Activated CD8-positive, alpha-beta memory T cell treated with anti-CD3 and anti-CD28 coated beads, Interleukin-2, amount 10 ng/mL, durations not matched to agents 7 days and 5 days (primary cell): ENCODE data around the gene TPST1. TPM values are rescaled to one million over a fixed set of nuclear protein-coding genes. Genes with fewer than 3 reads are reported as not detected.

Source experiments
- ATAC-seq: fragments of 150-1000 bp; cut with Tn5 transposase; one replicate; pipeline ENCODE4 v1.10.0; 2021; ENCODE audit warnings: moderate library complexity
- CTCF ChIA-PET: fragments of 350-600 bp; sonication (Branson Sonifier 250); formaldehyde crosslinking; loops from one replicate; lab custom pipeline; 2021; ENCODE audit warnings: antibody characterized with exemption; lab: Charles Lee
- DNase-seq: peaks from one replicate; pipeline ENCODE4 v3.0.0-alpha.2; 2020
- H3K27ac Mint-ChIP-seq: one replicate; pipeline ENCODE4 v1.8.0; 2021; ENCODE audit warnings: mild to moderate bottlenecking, mixed read lengths
- H3K27me3 Mint-ChIP-seq: one replicate; pipeline ENCODE4 v1.8.0; 2021; ENCODE audit warnings: mixed read lengths
- H3K36me3 Mint-ChIP-seq: one replicate; pipeline ENCODE4 v1.8.0; 2021; ENCODE audit warnings: mild to moderate bottlenecking, mixed read lengths
- H3K4me1 Mint-ChIP-seq: one replicate; pipeline ENCODE4 v1.8.0; 2021; ENCODE audit warnings: mixed read lengths
- H3K4me3 Mint-ChIP-seq: one replicate; pipeline ENCODE4 v1.8.0; 2021; ENCODE audit warnings: mild to moderate bottlenecking, moderate library complexity, mixed read lengths
- H3K9me3 Mint-ChIP-seq: one replicate; pipeline ENCODE4 v1.8.0; 2022; ENCODE audit warnings: low read depth, mixed read lengths
- total RNA-seq, 2 experiments: library from RNA; stranded (reverse); gene quantifications; one replicate each; pipeline ENCODE4 v1.2.3, GENCODE V29; 2021

Gene TPST1
- total RNA-seq, 2 experiments from 2014 or later, result 0.85 to 1.1 TPM

DNA sequence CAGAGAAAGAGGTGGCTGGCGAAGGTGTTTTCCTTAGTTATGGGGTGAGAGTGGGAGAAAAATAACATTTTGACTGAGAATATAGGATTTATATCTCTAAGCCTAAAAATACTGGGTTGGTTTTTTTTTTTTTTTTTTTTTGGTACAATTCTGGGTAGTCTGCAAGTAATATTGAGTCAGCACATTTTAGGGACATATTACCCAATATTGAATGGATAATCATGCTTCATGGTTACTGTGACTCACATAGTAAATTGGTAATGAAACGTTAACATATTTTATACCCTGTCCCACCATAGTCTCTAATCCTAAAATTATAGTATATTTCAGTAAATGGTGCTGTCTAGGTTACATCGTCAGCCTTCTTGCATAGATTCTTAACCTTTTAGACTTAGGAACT lies 91.4 kb downstream of the TPST1 start:
- CTCF ChIA-PET, result interaction anchor here (1.4 kb wide), 1 partner anchor 28 kb away, joined by 3 read pairs; no protein-coding TSS in a partner anchor
- H3K27me3 Mint-ChIP-seq, result no peaks in the 10 kb centered on the region

GRCh38 chr7:66297579-66297978 lies 92.4 kb downstream of the TPST1 start:
- H3K27me3 Mint-ChIP-seq, result no peaks in the 10 kb centered on the region
- ATAC-seq (no peak), DNase-seq (no peak)
- CTCF ChIA-PET, result no interaction called here
- peaks cover 4% of the 10 kb centered on the region for H3K9me3 Mint-ChIP-seq
- no peak overlapping the region for H3K4me3 Mint-ChIP-seq
- H3K27ac Mint-ChIP-seq, result no peak overlapping the region
- H3K36me3 Mint-ChIP-seq, result no peaks in the 10 kb centered on the region
- H3K4me1 Mint-ChIP-seq, result no peaks in the 10 kb centered on the region

More for the DNA sequence above, 91.4 kb downstream of the TPST1 start:
- H3K4me3 Mint-ChIP-seq, result no peak overlapping the region
- H3K4me1 Mint-ChIP-seq, result no peaks in the 10 kb centered on the region
- peaks cover 4% of the 10 kb centered on the region for H3K9me3 Mint-ChIP-seq
- H3K27ac Mint-ChIP-seq, result no peak overlapping the region
- ATAC-seq, result no peak
- no peak for DNase-seq
- H3K36me3 Mint-ChIP-seq, result no peaks in the 10 kb centered on the region

DNA sequence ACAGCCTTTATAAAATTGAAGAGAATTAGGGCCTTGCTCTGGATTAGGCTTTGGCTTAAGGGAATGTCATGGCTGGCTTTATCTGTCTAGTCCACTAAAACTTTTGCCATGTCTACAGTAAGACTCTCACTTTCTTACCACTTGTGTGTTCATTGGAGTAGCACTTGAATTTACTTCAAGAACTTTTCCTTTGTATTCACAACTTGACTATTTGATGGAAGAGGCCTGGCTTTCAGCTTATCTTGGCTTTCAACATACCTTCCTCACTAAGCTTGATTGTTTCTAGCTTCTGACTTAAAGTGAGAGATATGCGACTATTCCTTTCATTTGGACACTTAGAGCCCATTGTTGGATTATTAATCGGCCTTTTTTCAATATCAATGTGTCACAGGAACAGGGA lies 96.1 kb downstream of the TPST1 start:
- Mint-ChIP-seq H3K27me3 (peaks cover 7% of the 10 kb centered on the region), H3K36me3 (no peaks in the 10 kb centered on the region), H3K4me1 (no peaks in the 10 kb centered on the region), H3K9me3 (peaks cover 4% of the 10 kb centered on the region), H3K4me3 (no peak overlapping the region), H3K27ac (no peak overlapping the region)
- CTCF ChIA-PET, result no interaction called here
- no peak for DNase-seq
- ATAC-seq, result no peak

GRCh38 chr7:66301737-66302136 lies 96.6 kb downstream of the TPST1 start:
- H3K4me1 Mint-ChIP-seq, result no peaks in the 10 kb centered on the region
- no peak for ATAC-seq

DNA sequence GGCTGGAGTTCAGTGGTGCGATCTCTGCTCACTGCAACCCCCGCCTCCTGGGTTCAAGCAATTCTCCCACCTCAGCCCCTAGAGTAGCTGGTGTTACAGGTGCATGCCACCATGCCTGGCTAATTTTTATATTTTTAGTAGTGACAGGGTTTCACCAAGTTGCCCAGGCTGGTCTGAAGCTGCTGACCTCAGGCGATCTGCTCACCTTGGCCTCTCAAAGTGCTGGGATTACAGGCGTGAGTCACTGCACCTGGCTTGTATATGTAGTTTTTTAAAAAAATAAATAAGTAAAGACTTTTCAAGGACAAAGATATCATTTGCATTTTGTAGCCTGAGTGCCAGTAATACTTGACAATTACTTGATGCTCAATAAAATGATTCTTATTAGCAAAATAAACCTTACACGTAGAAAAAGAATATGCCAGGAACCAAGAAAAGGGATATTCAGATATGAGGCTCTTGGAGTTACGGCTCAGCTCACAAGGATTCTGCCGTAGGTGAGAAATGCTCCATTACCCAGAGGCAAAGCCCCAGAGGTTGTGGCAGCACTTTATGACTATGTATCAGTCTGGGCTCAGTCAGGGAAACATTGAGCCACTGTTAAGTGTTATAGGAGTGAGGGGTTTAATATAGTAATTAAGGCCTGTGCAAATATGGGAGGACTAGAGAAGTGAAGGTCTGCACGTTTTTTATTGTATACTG lies 98.5 kb downstream of the TPST1 start:
- peaks cover 11% of the 10 kb centered on the region for H3K27me3 Mint-ChIP-seq
- CTCF ChIA-PET, result no interaction called here
- ATAC-seq, result no peak
- no peak for DNase-seq
- no peak overlapping the region for H3K27ac Mint-ChIP-seq
- H3K4me1 Mint-ChIP-seq, result no peaks in the 10 kb centered on the region
- peaks cover 2% of the 10 kb centered on the region for H3K9me3 Mint-ChIP-seq
- H3K4me3 Mint-ChIP-seq, result no peak overlapping the region
- H3K36me3 Mint-ChIP-seq, result no peaks in the 10 kb centered on the region

More at GRCh38 chr7:66301737-66302136, 96.6 kb downstream of the TPST1 start:
- CTCF ChIA-PET, result no interaction called here
- H3K27me3 Mint-ChIP-seq, result peaks cover 11% of the 10 kb centered on the region
- no peaks in the 10 kb centered on the region for H3K36me3 Mint-ChIP-seq
- no peak for DNase-seq
- H3K27ac Mint-ChIP-seq, result no peak overlapping the region
- H3K4me3 Mint-ChIP-seq, result no peak overlapping the region
- peaks cover 4% of the 10 kb centered on the region for H3K9me3 Mint-ChIP-seq

- Mint-ChIP-seq H3K27me3 (peaks cover 11% of the 10 kb centered on the region), H3K4me3 (no peak overlapping the region), H3K9me3 (no peaks in the 10 kb centered on the region), H3K36me3 (no peaks in the 10 kb centered on the region), H3K27ac (no peak overlapping the region), H3K4me1 (no peaks in the 10 kb centered on the region)
- ATAC-seq (no peak), DNase-seq (no peak)
- CTCF ChIA-PET, result no interaction called here
Measured at GRCh38 chr7:66304536-66304935, 99.4 kb downstream of the TPST1 start.

DNA sequence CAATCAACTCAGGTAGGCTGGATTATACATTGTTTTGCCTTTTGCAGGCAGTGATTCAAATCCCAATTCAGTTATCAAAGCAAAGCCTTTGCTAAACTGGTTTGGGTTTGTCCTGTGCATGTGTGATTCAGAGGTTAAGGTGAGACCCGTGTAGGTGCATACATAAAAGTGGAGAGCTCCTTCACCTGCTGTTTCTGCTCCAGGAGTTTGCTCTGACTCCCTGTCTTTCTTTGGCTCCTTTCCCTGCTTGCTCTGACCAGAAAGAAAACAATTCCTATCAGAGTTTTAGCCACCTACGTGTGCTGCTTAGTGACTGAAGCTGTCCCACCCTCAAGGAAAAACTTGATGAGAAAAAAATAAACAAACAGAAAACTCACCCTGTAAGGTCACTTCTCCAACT lies 101.1 kb downstream of the TPST1 start:
- Mint-ChIP-seq H3K9me3 (no peaks in the 10 kb centered on the region), H3K4me1 (no peaks in the 10 kb centered on the region), H3K27ac (no peak overlapping the region), H3K36me3 (no peaks in the 10 kb centered on the region), H3K27me3 (peaks cover 11% of the 10 kb centered on the region), H3K4me3 (no peak overlapping the region)
- DNase-seq (no peak), ATAC-seq (no peak)
- CTCF ChIA-PET, result no interaction called here

DNA sequence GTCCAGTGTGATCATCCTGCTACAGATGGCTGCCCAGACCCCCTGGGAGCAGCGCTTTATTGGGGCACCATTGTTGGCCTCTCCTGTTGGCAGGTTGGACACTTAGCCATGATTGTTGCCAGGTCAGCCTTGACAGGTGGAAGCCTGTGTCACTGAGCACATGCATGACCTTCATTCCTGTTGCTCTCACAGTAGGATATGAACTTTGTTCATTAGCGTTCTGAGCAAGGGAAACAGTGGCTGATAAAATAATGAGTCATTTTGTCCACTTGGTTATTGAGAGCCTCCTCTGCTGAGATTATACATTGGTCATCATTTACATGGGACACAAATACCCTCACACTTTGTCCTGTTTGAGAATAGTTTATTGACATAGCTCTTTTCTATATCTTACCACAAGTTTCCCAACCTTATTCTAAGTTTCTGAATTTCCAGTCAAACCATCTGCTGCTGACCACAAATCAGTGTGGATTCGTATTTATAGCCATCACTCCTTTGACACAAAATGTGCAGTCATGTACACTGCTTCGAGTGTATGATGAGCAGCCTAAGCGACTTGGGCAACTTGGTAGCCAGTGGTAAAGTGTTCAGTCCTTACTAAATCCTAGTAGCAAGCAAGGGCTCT lies 102.6 kb downstream of the TPST1 start:
- Mint-ChIP-seq H3K4me3 (no peak overlapping the region), H3K9me3 (no peaks in the 10 kb centered on the region), H3K4me1 (no peaks in the 10 kb centered on the region), H3K36me3 (no peaks in the 10 kb centered on the region), H3K27me3 (peaks cover 16% of the 10 kb centered on the region), H3K27ac (no peak overlapping the region)
- ATAC-seq (no peak), DNase-seq (no peak)
- CTCF ChIA-PET, result no interaction called here

DNA sequence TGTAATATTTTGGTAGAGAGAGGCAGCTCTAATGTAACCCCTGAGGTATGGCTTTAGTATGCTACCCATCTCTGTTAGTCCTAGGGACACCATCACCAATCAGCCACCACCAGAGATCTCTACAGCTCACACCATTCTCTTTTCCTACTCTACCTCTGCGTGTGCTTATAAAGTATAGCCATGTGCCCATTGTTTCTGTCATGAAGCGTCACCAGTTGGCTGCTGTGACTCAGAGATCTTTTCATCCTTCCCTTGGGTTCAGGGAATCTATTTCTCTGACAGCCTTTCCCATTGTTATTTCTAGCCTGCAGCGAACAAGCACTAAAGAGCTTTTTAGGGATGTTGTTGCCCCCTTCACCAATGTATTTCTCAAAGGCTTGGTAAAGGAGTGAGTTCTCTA lies 103.3 kb downstream of the TPST1 start:
- Mint-ChIP-seq H3K27ac (no peak overlapping the region), H3K36me3 (no peaks in the 10 kb centered on the region), H3K4me1 (no peaks in the 10 kb centered on the region), H3K9me3 (no peaks in the 10 kb centered on the region), H3K27me3 (peaks cover 19% of the 10 kb centered on the region), H3K4me3 (no peak overlapping the region)
- CTCF ChIA-PET, result no interaction called here
- ATAC-seq (no peak), DNase-seq (no peak)

- CTCF ChIA-PET, result no interaction called here
- ATAC-seq, result no peak
Measured at GRCh38 chr7:66310620-66311019, 105.5 kb downstream of the TPST1 start.

DNA sequence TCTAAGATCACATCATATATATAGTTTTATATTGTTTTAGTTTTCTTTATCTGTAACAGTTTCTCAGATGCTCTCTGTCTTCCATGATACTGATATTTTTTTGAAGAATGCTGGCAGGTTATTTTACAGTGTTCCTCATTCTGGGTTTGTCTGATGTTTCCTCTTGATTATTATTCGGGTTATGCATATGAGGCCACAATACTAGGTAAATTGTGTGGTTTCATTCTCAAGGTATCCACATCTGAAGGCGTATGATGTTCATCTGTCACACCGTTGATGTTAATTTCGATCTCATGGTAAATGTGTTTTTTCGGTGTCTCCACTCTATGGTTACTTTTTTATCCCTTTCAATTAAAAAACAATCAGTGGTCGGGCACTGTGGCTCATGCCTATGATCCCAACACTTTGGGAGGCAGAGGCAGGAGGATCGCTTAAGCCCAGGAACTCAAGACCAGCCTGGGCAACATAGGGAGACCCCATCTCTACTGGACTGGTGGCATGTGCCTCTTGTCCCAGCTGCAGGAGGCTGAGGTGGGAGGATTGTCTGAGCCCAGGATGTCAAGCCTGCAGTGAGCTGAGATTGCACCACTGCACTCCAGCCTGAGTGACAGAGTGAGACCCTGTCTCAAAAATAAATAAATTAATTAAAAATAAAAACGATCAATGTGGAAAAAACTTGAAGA lies 108.9 kb downstream of the TPST1 start:
- Mint-ChIP-seq H3K27ac (no peak overlapping the region), H3K36me3 (no peaks in the 10 kb centered on the region), H3K4me3 (no peak overlapping the region), H3K27me3 (peaks cover 39% of the 10 kb centered on the region), H3K4me1 (no peaks in the 10 kb centered on the region), H3K9me3 (no peaks in the 10 kb centered on the region)
- ATAC-seq, result no peak
- CTCF ChIA-PET, result no interaction called here
- no peak for DNase-seq

More at GRCh38 chr7:66310620-66311019, 105.5 kb downstream of the TPST1 start:
- Mint-ChIP-seq H3K9me3 (no peaks in the 10 kb centered on the region), H3K36me3 (no peaks in the 10 kb centered on the region), H3K27ac (no peak overlapping the region), H3K4me3 (no peak overlapping the region), H3K27me3 (peaks cover 33% of the 10 kb centered on the region), H3K4me1 (no peaks in the 10 kb centered on the region)
- no peak for DNase-seq

DNA sequence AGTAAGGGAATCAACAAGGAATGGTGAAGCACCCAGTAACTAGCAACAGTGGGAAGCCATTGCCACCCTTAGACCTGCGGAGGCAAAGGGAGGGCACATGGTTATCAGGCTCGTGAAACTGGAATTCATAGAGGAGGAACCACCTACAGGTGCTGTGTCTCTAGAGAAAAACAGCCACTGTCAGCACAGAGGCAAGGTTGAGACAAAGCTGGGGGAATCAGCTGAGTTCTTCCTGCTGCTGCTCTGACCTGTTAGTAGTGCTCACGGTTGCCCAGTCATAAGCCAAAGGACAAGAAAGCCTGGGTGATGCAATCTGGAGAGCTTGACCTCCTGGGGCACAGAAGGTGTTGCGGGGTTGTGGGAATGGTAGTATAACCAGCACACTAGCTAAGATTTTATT lies 110.1 kb downstream of the TPST1 start:
- CTCF ChIA-PET, result no interaction called here

GRCh38 chr7:66319407-66319979 lies 114.4 kb downstream of the TPST1 start:
- CTCF ChIA-PET, result no interaction called here
- Mint-ChIP-seq H3K27me3 (peaks cover 19% of the 10 kb centered on the region), H3K36me3 (no peaks in the 10 kb centered on the region), H3K9me3 (peaks cover 2% of the 10 kb centered on the region), H3K27ac (no peak overlapping the region), H3K4me1 (no peaks in the 10 kb centered on the region), H3K4me3 (no peak overlapping the region)
- ATAC-seq (no peak), DNase-seq (no peak)

More for the DNA sequence above, 110.1 kb downstream of the TPST1 start:
- Mint-ChIP-seq H3K27me3 (peaks cover 39% of the 10 kb centered on the region), H3K27ac (no peak overlapping the region), H3K4me3 (no peak overlapping the region), H3K9me3 (no peaks in the 10 kb centered on the region), H3K36me3 (no peaks in the 10 kb centered on the region), H3K4me1 (no peaks in the 10 kb centered on the region)
- ATAC-seq (no peak), DNase-seq (no peak)
